Caki2 (cell line): Measurements from ENCODE around the gene POLR1C. TPM values are rescaled to one million over a fixed set of nuclear protein-coding genes. Genes with fewer than 3 reads are reported as not detected.
"Not testable (repeated sequence)": the region's sequence is repeated elsewhere in the genome, so short reads cannot be mapped to it uniquely, and the experiment has no call there.

ENCODE experiments used
- DNase-seq: peaks from one replicate; pipeline ENCODE4 v3.0.0-alpha.2; 2015; ENCODE audit warnings: low read depth
- in situ Hi-C: cut with HindIII; loops from 2 replicates; pipeline ENCODE4 v1.10.0; 2016; ENCODE audit warnings: low sequenced_read_pairs, low pct_unique_long_range_greater_than_20kb, mixed read lengths
- total RNA-seq: library from RNA; depleted of rRNA; stranded (reverse); fragments of >200 nt; shearing (Covaris generic); gene quantifications from 2 replicates; pipeline ENCODE4 v1.2.3, GENCODE V29; 2014; ENCODE audit warnings: low replicate concordance; rRNA removed

POLR1C gene, protein sequence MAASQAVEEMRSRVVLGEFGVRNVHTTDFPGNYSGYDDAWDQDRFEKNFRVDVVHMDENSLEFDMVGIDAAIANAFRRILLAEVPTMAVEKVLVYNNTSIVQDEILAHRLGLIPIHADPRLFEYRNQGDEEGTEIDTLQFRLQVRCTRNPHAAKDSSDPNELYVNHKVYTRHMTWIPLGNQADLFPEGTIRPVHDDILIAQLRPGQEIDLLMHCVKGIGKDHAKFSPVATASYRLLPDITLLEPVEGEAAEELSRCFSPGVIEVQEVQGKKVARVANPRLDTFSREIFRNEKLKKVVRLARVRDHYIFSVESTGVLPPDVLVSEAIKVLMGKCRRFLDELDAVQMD
- 49.0 and 53.9 TPM in 2 replicates for total RNA-seq

DNA sequence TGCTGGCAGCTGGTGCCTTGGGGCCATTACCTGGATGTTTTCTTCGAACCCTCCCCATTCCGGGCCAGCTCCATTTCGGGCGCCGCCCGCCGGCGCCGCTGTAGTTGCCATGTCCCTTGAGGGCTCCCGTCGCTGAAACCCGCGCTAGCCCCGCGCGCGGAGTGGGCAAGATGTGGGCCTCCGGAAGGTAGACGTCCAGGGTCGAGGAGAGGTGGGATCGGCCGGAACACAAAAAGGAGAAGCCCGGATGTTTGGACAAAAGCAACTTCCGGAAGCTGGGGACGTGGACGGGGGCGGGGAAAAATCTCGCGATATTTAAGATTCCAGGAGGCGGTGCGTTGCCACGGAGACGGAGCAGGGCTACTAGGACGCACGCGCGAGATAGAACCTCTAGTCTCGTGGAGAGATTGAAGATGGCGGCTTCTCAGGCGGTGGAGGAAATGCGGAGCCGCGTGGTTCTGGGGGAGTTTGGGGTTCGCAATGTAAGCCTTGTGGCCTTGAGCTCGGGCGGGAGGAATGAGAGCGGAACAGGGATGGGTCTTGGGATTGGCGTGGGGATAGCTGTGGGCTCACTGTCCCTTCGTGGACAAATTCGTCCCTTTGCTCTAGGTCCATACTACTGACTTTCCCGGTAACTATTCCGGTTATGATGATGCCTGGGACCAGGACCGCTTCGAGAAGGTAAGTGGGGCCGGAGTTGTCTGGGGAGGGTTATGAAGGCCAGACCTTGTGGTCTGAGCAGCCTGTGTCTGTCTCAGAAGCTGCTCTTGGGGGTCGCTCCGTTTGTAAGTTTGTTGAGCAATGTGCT lies at the start of gene POLR1C, which contains the start of gene YIPF3:
TSS of gene POLR1C (plus strand) at position 393 of the 808 bp plus-strand sequence. CDS start at position 414, 21 bp downstream.
TSS of gene YIPF3 (minus strand) at position 230 of the 808 bp plus-strand sequence. CDS start at position 111, 119 bp downstream.
- in situ Hi-C loops = no loop called here
- DNase-seq = peak; percentile 95

DNA sequence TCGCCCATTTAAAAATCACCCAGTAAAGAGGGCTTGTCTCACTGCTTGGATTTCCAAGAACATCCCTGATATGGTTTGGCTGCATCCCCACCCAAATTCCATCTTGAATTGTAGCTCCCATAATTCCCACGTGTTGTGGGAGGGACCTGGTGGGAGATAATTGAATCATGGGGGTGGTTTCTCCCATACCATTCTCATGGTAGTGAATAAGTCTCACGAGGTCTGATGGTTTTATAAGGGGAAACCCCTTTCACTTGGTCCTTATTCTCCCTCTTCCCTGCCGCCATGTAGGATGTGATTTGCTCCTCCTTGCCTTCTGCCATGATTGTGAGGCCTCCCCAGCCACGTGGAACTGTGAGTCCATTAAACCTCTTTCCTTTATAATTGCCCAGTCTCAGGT lies 49.6 kb upstream of the POLR1C start:
- in situ Hi-C loops, DNase-seq: not testable (repeated sequence)

DNA sequence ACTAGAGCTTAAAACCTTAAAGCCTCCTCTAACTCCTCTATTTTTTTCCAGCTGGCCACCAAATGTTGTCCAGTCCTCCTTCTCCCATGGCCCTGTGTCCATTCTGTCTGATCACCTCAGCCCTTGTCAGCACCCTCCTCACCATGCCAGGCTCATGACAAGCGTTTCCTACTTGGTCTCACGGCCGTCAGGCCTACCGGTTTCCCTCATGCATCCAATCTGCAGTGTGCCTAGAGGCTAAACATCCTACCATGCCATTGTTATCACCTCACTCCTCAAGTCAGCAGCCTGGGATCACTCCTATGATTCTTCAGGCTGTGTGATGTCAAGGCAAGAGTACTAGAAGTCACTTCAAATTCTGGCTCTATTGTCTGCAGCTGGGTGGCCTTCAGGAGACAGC lies 49.1 kb upstream of the POLR1C start:
- no peak for DNase-seq
- in situ Hi-C loops = no loop called here

DNA sequence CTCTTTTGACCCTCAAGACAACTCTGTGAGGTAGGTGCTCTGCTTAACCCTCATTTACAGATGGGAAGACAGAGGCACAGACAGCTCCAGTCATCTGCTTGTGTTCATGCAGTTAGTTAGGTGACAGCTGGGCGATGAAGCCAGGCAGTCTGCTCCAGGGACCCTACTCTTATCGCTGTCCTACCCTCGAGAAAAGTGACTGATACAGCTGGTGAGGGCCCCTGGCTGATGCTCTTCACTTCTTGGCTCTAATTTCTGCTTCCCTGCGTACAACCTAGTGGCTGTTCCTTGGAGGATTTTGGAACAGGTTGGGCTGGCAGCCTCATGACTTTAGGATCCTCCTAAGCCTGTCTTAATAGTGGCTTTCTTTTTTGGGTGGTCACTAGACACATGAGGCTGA lies 48.6 kb upstream of the POLR1C start:
- DNase-seq = no peak
- in situ Hi-C loops = no loop called here

DNA sequence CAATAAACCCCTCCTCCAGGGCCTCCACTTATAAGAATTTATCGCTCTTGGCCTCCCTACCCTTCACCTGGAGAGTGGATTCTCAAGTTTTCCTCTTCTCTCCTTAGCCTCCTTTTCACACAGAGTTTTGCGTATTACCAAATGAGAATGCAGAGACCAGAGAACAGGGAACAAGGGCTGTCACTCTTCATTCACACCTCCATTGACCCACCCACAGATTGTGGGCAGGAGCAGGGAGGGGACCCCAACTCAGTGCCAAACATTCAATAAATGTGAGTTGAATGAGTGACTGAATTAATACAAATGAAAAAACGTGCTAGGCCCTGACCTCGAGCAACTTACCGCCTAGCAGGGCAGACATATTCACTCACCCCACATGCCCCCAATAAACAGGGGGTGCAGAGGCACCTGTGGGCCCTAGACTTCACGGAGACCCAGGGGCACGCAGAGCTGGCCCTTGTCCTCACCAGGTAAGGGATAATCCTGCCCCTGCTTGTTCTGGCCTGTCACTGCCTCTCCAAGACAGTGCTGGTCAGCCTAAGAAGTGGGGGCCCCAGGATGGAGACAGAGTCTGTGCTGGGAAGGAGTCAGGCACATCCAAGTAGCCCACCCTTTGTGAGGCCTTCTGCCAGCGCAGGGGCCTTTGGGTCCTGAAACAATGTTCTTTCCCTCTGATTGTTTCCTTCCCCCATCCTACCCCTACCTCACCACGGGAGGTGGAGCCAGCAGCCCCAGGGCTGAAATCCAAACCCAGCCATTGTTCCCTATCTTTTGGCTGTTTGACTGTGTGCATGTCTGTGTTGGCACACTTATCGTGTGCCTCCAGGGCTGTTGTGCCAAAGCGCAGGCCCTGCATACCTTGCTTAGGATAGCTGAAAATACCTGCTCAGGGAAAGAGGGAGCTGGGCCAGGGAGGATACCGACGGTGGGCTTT lies 47.9 kb upstream of the POLR1C start:
- DNase-seq = no peak
- in situ Hi-C loops = no loop called here

DNA sequence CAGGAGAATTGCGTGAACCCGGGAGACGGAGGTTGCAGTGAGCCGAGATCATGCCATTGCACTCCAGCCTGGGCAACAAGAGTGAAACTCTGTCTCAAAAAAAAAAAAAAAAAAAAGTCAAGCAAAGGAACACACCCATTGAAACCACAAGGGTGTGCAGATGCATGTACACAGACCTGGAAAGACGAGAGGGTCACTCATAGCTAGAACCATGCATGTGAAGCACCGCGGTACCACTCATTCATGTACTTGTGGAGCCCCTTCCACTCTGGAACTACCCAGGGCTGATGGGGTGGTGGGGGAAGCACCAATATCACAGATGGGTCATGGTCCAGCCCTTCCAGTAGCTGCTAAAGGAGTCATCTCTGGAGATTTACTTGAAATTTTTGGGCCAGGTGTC lies 46.9 kb upstream of the POLR1C start:
- in situ Hi-C loops = no loop called here
- DNase-seq = no peak

DNA sequence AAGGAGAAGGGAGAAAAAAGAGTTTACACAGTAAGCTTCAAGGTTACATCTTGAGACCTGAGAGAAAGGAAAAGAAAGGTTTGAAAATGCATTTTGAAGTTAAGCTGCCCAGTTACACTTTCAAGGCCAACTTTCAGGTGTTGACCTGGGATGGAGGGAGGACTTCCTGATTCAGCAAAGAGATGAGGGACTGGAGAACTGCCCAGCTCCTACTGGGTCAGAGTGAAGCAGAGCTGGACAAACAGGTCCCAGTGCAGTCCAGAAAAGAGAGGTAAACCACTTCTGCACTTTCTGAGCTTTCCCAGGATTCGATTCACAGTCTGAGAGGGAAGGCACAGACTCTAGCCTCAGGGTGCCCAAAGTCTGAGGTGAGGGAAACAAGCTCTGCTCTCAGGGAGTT lies 45.5 kb upstream of the POLR1C start:
- no peak for DNase-seq
- in situ Hi-C loops = no loop called here

DNA sequence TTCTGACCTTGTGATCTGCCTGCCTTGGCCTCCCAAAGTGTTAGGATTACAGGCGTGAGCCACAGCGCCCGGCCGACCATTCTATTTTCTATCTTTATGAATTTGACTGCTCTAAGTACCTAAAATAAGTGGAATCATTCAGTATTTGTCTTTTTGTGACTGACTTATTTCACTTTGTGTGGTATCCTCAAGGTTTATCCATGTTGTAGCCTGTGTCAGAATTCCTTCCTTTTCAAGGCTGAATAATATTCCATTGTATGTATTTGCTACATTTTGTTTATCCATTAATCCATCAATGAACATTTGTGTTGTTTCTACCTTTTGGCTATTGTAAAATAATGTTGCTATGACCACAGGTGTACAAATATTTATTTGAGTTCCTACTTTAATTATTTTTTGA lies 44.4 kb upstream of the POLR1C start:
- no peak for DNase-seq
- in situ Hi-C loops = no loop called here

DNA sequence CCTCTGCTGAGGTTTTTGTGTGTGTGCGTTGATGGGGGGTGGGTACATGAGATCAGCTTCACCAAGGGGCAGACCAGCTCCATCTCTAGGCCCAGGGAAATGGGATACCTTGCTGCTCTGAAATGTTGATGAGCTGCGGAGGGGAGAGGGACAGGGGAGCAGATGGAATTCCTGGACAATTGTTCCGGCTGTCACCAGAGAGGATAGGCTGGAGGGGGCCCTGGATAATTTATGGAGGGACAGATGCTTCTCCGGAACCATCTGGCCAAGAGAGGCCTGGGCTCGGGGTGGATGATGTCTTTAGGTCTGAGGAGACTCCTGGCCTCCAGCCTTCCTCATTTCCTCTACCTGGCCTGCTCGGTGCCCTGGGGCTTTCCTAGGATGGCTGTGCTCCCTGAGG lies 41.4 kb upstream of the POLR1C start:
- in situ Hi-C loops = no loop called here
- DNase-seq = no peak

DNA sequence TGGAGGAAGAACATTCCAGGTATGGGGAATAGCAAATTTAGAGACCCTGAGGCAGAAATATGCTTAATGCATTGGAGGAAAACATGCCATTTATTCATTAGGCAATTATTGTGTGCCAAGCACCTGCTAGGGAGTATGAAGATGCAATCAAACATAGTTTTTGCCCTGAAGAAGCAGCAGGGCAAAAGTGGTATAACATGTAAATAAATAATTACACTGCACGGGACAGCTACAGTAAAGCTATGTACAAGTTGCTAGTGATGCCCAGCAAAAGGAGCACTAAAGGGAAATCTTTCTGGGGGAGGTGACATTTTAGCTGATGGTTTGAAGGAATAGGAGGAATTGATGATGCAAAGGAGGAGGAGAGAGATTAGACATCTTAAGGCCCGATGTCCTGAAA lies 40.1 kb upstream of the POLR1C start:
- in situ Hi-C loops = no loop called here
- DNase-seq = no peak

DNA sequence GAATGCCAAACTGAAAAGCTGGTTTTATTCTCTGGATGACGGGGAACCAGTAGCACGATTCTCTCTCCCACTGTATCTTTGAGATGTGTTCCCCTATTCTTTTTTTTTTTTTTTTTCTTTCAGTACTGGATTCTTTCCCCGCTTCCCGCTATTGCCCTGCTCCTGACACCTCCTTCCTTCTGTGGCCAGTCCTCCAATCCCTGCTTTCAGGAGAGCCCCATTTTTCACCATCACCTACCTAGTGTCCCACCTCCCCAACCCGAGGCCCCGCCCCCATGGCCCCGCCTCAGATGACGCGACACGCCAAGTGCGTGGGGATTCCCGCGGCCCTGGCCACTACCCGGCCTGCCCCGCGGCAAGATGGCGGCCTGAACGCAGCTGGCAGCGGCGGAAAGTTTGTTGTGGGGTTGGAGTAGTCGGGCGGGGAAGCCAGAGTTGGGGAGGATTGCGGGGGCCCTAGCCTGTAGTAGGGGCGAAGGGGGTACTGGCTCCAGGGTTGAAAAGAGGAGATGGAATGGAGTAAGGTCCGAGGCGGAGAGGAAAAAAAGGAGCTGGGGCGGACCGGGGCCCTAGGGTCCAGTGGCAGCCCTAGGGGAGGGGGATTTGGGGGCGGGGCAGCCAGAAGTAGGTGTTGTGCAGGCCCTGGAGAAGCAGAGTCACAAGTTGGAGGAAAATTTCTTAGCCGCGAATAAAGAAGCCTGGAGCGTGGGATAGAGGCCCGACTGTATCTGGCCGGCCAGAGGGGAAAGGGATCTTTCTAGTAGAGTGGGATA lies 39.5 kb upstream of the POLR1C start, which contains the start of gene TJAP1:
TSS of gene TJAP1 (plus strand) at position 336 of the 773 bp plus-strand sequence. CDS start 21,432 bp downstream, outside the sequence.
- in situ Hi-C loops = no loop called here

DNA sequence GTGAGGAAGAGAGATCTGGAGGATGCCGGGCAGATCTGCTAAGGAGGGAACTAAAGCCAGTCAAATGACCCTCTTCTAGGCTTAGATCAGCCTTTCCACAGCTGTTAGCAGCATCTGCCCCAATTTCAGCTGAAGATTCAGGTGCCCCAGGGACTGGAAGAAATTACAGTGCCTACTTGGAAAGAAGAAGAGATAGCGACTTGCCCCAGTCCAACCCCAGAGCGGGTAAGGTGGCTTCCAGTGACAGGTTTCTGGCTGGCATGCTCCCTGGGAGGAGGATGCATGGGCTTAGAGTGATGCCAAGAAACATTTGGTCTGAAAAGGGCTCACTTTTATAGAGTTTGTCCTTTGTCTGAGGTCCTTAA lies 38.9 kb upstream of the POLR1C start:
- no peak for DNase-seq
- in situ Hi-C loops = no loop called here

More for the DNA sequence above, 39.5 kb upstream of the POLR1C start, which contains the start of gene TJAP1:
- DNase-seq = peak; percentile 72

DNA sequence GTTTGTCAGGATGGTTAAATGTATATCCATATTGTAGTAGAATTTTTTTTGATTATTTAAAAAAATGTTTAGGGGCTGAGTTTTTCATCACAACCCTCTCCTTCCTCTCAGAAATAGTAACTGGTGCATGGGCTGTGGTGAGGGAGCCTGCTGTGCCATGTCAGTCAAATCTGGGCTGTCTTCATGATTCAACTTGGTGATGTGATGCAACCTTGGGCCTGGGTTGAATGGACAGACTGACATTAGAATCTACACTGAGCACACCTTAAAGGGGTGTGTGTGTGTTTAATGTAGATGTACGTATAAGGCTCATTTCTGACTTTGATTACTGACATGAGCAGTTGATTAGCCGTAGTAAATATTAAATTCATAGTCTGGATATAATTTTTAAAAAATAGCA lies 35.8 kb upstream of the POLR1C start:
- no peak for DNase-seq

DNA sequence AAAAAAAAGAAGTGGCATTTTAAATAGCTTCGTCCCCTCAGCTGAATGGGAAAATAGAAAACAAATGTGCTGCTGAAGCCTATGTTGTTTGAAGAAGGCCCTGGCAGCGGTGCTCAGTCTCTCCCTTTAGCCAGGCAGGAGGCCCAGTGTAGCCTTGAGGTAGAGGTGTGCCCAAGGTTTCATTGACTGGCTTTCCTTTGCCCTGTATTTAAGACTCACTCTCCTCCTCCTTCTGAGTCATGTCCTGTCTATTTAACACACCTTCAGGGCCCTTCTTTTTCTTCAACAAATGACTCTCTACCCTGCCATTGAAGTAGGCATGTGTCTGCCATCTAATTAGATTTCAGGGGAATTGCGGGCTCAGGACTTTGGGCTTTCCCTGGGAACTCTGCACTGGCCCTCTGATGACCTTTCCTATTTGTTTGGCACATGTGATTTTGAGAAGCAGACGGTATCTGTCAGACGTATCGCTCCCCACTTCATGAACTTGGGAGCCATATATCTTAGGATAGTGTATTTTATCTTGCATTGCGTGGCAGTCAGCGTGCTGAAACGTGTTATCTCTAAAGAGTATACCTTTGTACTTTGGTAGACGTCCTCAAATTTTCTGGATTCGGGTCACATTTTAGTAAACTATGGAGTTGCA lies 35.2 kb upstream of the POLR1C start:
- in situ Hi-C loops = no loop called here
- DNase-seq = peak; percentile 35

More for the DNA sequence above, 35.8 kb upstream of the POLR1C start:
- in situ Hi-C loops = no loop called here

DNA sequence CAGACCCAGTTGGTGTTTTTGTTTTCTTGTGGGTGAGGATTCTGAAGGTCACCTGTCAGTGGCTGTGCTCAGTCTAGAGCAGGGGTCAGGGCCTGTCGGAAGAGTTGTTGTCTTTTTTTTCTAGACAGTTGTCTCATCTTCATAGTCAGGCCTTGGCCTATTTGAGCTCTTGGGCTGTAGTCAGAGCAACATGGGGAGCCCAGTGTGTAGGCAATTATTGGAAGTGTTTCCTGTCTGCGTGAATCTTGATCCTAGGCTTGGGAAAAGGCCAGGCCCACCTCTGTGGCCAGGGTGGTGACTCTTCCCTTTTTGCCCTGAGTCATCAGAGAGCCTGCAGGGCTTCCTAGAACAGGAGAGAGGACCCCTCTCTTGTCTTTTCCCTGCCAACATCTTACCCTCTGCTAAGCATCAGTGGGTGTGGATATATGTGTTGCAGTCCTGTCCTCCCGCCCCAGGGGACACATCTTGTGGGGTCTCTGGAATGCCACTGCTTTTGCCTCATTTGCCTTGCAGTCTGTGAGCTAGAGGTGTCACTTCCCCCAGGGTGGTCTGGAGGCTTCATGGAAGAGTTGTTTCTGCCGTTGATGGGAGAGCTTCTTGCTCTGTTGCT lies 28.1 kb upstream of the POLR1C start:
- no peak for DNase-seq
- in situ Hi-C loops = no loop called here

DNA sequence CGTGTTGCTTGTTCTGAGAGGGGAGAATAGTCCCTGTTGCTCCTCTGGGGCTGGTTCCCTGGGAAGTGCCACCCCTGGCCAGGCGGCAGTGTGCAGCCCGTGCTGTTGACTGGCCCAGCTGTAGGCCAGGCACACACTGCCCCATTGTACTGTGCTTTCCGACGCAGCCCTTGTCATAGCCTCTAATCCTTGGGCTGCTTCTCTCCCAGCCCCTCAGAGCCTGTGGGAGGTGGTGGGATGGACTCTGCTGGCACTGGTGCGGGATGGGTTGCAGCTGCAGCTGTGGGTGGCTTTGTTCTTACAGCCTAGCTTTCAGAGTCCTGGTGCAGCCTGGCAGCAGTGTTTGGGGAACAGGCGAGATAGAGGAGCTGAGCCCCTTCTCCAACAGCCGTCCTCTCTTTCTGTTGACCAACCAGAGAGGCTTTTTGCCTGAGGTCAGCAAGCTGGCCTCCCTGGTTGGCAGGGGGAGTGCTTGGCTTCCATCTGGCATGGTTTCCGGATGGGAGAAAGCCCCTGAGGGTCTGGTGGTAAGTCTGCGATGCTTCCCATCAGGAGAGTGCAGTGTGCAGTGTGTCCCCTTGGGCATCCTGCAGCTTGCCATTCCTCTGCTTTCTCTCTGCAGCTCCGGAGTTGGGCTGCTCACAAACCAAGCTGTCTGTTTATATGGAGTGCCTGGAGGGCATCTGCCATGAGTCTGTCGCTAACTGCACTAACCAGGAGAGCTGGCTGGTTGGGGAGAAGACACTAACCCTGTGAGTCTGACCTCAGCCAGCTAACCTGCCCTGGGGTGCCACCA lies 27.4 kb upstream of the POLR1C start:
- no peak for DNase-seq
- in situ Hi-C loops = no loop called here
